ENCODE measurements around the gene CHKB. TPM values are rescaled to one million over a fixed set of nuclear protein-coding genes. Genes with fewer than 3 reads are reported as not detected.

The CHKB gene
- total RNA-seq, 2 donors from 2014 or later = 52.1 to 112 TPM

GRCh38 chr22:50556703-50557102 lies 25.9 kb downstream of the CHKB start:
- DNase-seq (ENCODE audit: low spot score) = no peak
- no peaks in the 10 kb centered on the region for H3K4me1 ChIP-seq (replicated peaks)
- 86% methylated on average over 5 of the region's 5 CpGs for WGBS
- intact Hi-C loops (cut with DNase I) = no loop called here
- no peak overlapping the region for H3K4me3 ChIP-seq
- TF ChIP-seq CTCF (IDR thresholded peaks at IDR 0.05) (no peak), POLR2AphosphoS5 (IDR thresholded peaks at IDR 0.05) (no peak), POLR2A (IDR thresholded peaks at IDR 0.05) (no peak)
- no peak overlapping the region for H3K27ac ChIP-seq
- no peaks in the 10 kb centered on the region for H3K9me3 ChIP-seq
- H3K27me3 ChIP-seq (replicated peaks; ENCODE audit: insufficient read depth) = no peaks in the 10 kb centered on the region
- H3K36me3 ChIP-seq = no peaks in the 10 kb centered on the region

- intact Hi-C loops (cut with DNase I) = no loop called here
- no peaks in the 10 kb centered on the region for H3K36me3 ChIP-seq
- H3K9me3 ChIP-seq = no peaks in the 10 kb centered on the region
- 73% methylated on average over 8 of the region's 8 CpGs for WGBS
- no peak overlapping the region for H3K27ac ChIP-seq
- TF ChIP-seq CTCF (IDR thresholded peaks at IDR 0.05) (no peak), POLR2AphosphoS5 (IDR thresholded peaks at IDR 0.05) (no peak), POLR2A (IDR thresholded peaks at IDR 0.05) (no peak)
- no peaks in the 10 kb centered on the region for H3K4me1 ChIP-seq (replicated peaks)
- no peaks in the 10 kb centered on the region for H3K27me3 ChIP-seq (replicated peaks; ENCODE audit: insufficient read depth)
- no peak for DNase-seq (ENCODE audit: low spot score)
- H3K4me3 ChIP-seq = no peak overlapping the region
Measured at GRCh38 chr22:50553310-50553709, 29.3 kb downstream of the CHKB start.

GRCh38 chr22:50551160-50551752 lies 31.4 kb downstream of the CHKB start:
- WGBS = 95% methylated on average over 11 of the region's 11 CpGs
- H3K9me3 ChIP-seq = no peaks in the 10 kb centered on the region
- no peak for DNase-seq (ENCODE audit: low spot score)
- TF ChIP-seq CTCF (IDR thresholded peaks at IDR 0.05) = no peak
- TF ChIP-seq POLR2AphosphoS5 (IDR thresholded peaks at IDR 0.05) = no peak
- TF ChIP-seq POLR2A (IDR thresholded peaks at IDR 0.05) = no peak
- H3K27ac ChIP-seq = no peak overlapping the region
- H3K27me3 ChIP-seq (replicated peaks; ENCODE audit: insufficient read depth) = peaks cover 4% of the 10 kb centered on the region
- H3K36me3 ChIP-seq = no peaks in the 10 kb centered on the region
- intact Hi-C loops (cut with DNase I) = no loop called here
- no peak overlapping the region for H3K4me3 ChIP-seq
- no peaks in the 10 kb centered on the region for H3K4me1 ChIP-seq (replicated peaks)

- Histone ChIP-seq H3K4me3 (no peak overlapping the region), H3K36me3 (no peaks in the 10 kb centered on the region), H3K27me3 (replicated peaks; ENCODE audit: insufficient read depth) (peaks cover 4% of the 10 kb centered on the region), H3K9me3 (no peaks in the 10 kb centered on the region), H3K4me1 (replicated peaks) (no peaks in the 10 kb centered on the region), H3K27ac (no peak overlapping the region)
- no peak for DNase-seq (ENCODE audit: low spot score)
- 85% methylated on average over 8 of the region's 8 CpGs for WGBS
- no peak for TF ChIP-seq CTCF (IDR thresholded peaks at IDR 0.05)
- no peak for TF ChIP-seq POLR2AphosphoS5 (IDR thresholded peaks at IDR 0.05)
- intact Hi-C loops (cut with DNase I) = no loop called here
Measured at GRCh38 chr22:50550395-50550794, 32.3 kb downstream of the CHKB start.

Measured in prostate gland (tissue), 2 donors.